Measurements from ENCODE around the gene ST6GALNAC6. TPM values are rescaled to one million over a fixed set of nuclear protein-coding genes. Genes with fewer than 3 reads are reported as not detected.

ST6GALNAC6 gene
- total RNA-seq, 4 donors from 2014 or later: 50.5 to 72.9 (median 65.6) TPM

DNA sequence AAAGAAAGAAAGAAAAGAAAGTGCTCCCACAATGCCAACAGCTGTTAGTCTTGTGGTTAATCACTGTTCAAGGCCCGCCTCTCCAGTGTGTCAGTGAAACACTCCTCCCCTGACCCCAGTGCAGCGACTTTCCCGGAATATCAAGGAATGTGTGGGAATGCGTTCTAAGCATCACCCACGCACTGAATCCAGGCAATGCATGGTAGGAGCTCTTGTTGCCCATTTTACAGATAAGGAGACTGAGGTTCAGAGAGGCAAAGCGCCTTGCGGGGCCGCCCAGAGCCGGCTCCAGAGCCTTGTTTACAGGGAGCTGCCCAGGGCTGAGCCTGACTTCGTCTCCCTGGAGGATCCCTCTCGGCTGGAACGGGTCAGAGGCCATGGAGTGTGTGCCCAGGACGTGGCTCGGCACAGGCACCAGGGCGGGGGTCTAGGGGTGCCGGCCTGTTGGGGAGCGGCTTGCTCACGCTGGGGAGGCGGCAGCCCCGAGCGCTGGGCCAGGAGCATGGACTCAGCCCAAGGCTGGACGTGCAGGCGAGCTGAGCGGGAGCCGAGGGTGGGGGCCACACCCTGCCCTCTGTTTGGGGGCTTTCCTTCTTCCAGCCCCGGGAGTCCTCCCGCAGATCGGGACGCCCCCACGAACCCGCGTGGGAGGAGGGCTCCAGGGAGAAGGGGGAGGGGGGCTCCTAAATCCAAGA lies 823 bp downstream of the ST6GALNAC6 start:
- peak overlapping the region; percentile 93 for H3K4me3 ChIP-seq (ENCODE audit: low read depth, poor library complexity, severe bottlenecking)
- DNase-seq (ENCODE audit: low spot score in 2 of 2): peak in 1 of 2 donors; percentile 90
- TF ChIP-seq, protein P1, sequence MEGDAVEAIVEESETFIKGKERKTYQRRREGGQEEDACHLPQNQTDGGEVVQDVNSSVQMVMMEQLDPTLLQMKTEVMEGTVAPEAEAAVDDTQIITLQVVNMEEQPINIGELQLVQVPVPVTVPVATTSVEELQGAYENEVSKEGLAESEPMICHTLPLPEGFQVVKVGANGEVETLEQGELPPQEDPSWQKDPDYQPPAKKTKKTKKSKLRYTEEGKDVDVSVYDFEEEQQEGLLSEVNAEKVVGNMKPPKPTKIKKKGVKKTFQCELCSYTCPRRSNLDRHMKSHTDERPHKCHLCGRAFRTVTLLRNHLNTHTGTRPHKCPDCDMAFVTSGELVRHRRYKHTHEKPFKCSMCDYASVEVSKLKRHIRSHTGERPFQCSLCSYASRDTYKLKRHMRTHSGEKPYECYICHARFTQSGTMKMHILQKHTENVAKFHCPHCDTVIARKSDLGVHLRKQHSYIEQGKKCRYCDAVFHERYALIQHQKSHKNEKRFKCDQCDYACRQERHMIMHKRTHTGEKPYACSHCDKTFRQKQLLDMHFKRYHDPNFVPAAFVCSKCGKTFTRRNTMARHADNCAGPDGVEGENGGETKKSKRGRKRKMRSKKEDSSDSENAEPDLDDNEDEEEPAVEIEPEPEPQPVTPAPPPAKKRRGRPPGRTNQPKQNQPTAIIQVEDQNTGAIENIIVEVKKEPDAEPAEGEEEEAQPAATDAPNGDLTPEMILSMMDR (IDR thresholded peaks at IDR 0.05): no peak
- no peak for TF ChIP-seq POLR2A (IDR thresholded peaks at IDR 0.05)
- intact Hi-C loops (cut with DNase I; ENCODE audit: low total_unique reads): no loop called here
- 6 to 7% methylated on average over 18 to 23 of the region's 32 CpGs for WGBS, 2 donors

DNA sequence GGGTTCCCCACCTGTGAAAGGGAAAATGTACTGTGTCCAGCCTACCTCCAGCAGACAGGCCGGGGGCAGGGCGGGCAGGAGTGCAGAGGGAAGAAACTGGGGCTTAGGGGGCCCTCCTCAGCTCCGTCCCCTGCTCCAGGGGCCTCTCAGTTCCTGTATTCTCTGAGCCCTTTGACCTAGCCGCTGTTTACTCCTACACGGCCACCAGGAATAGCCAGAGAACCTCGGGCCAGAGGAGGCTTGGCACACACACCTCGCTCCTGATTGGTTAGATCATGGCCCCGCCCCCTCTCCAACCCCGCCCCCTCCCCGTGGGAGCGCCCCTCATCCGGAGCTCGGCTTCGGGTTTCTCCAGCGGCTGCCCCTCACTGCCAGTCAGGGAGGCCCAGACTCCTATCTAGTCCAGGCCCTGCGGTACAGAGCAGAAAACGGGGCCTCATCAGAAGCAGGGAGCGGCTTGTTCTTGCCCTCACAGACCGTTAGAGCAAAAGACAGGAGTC lies 2.2 kb downstream of the ST6GALNAC6 start:
- TF ChIP-seq, protein P1 (IDR thresholded peaks at IDR 0.05): no peak
- no peak for TF ChIP-seq POLR2A (IDR thresholded peaks at IDR 0.05)
- H3K4me3 ChIP-seq (ENCODE audit: low read depth, poor library complexity, severe bottlenecking): no peak overlapping the region
- intact Hi-C loops (cut with DNase I; ENCODE audit: low total_unique reads): no loop called here
- DNase-seq (ENCODE audit: low spot score in 2 of 2): peak; percentile 77 to 95
- WGBS, 2 donors: 31 to 35% methylated on average over 9 to 19 of the region's 19 CpGs

DNA sequence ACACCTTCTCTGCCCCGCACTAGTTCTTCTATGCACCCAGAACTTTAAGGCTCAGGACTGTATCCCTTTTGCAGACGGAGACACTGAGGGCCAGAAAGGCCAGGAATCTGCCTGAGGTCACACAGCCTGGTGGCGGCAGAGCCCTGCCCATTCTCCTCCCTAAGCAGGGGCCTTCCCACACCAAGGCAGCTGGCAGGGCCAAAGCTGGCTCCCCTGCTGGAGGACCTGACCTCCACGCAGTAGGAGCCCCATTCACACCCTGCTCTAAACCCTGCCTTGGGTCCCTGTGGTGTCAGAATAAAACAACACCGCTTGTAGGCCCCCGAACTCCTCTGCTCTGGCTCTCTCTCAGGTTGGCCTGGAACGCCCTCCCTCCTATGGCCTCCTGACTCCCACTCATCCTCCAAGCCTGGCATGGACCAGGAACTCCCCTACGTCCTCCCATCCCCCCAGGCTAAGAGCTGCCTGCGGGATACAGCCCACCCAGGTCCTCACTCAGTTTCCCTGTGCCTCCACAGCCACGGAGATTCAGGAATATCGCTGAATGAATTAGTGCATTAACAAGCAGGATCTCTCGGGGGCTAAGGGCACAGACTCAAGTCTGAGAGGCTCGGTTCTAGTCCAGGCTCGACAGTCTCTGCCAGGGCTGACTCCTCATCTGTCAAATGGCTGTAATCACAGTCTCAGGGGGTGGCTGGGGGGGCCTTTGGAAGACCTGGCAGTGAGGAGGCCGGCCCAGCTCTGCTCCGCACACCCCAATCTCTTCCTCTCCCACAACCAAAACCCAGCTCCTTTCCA lies 2.8 kb downstream of the ST6GALNAC6 start:
- intact Hi-C loops (cut with DNase I; ENCODE audit: low total_unique reads): no loop called here
- no peak for DNase-seq (ENCODE audit: low spot score in 2 of 2)
- no peak for TF ChIP-seq POLR2A (IDR thresholded peaks at IDR 0.05)
- TF ChIP-seq, protein P1 (IDR thresholded peaks at IDR 0.05): no peak
- 76% methylated on average over 16 of the region's 16 CpGs for WGBS, 2 donors
- H3K4me3 ChIP-seq (ENCODE audit: low read depth, poor library complexity, severe bottlenecking): no peak overlapping the region

DNA sequence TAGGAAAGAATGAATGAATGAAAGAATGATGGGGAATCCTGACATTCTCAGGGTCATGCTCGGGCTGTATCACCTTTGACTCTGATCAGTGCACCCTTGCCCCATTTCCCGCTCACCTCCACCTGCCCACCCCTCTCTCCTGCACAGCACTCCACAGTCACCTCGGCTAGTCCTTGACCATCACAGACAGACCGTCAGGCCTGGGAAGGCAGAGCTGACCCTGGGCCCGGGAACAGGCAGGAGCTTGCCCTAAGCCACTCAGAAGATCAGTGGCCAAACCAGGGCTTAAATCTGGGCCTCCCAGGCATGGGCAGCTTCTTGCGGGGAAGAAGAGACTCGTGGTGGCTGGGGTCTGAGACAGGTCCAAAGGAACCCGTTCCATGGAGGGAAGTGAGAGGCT lies 3.6 kb downstream of the ST6GALNAC6 start:
- no peak for DNase-seq (ENCODE audit: low spot score in 2 of 2)
- H3K4me3 ChIP-seq (ENCODE audit: low read depth, poor library complexity, severe bottlenecking): no peak overlapping the region
- TF ChIP-seq POLR2A (IDR thresholded peaks at IDR 0.05): no peak
- TF ChIP-seq, protein P1 (IDR thresholded peaks at IDR 0.05): no peak
- 96 to 99% methylated on average over 8 of the region's 8 CpGs for WGBS, 2 donors
- intact Hi-C loops (cut with DNase I; ENCODE audit: low total_unique reads): no loop called here

DNA sequence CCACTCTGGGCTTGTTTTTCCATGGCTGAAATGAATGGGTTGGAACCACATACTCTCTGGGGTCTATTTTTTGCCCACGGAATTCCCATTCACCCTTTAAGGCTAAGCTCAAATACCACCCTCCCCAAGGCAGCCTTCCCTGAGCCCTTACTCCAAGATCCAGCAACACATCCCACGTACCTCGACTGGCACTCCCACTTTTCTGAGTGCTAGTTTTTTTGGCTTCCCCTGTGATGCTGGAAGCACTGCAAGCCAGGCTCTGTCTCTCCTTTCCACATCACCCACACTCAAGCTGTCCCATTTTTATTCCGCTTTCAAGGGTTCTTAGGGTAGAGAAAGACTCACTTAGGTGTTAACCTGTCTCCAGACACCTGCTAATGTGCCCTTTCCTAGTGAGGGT lies 6.0 kb downstream of the ST6GALNAC6 start:
- no peak for TF ChIP-seq POLR2A (IDR thresholded peaks at IDR 0.05)
- TF ChIP-seq, protein P1 (IDR thresholded peaks at IDR 0.05): no peak
- DNase-seq (ENCODE audit: low spot score in 2 of 2): no peak
- WGBS, 2 donors: 97 to 98% methylated on average over 4 of the region's 4 CpGs
- intact Hi-C loops (cut with DNase I; ENCODE audit: low total_unique reads): no loop called here
- no peak overlapping the region for H3K4me3 ChIP-seq (ENCODE audit: low read depth, poor library complexity, severe bottlenecking)

All from lower leg skin (tissue), 4 donors.